Measurements from ENCODE around the gene ATP10B.

ATP10B gene

DNA sequence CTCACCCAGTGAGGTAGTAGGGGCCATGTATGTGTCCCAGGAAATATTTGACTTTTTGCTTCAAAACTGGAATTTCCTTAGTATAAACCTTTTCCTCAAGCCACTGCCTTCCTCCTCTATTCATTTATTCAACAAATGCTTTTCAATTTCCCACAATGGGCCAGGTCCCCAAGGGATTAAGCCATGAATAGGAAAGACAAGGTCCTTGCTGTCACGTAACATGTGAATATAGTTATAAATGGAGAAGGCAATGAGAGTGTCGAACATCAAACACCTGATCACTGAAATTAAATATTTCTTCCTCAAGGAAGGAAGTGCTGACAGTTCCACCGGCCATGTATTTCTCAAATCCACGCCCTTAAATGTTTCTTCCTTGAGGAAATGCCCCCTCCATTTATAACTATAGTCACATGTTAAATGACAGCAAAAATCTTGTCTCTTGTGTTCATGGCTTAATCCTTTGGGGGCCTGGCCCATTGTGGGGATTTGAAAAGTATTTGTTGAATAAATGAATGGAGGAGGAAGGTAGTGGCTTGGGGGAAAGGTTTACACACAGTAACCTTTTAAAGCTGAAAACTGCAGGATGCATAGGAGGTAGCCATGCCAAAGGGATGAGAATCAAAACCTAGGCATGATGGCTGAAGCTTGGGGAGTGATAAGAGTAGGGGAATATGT, 284.8 kb downstream of the ATP10B start:
- no peak for DNase-seq (ENCODE audit: extremely low read depth in 1 of 2, low read depth in 1 of 2)

DNA sequence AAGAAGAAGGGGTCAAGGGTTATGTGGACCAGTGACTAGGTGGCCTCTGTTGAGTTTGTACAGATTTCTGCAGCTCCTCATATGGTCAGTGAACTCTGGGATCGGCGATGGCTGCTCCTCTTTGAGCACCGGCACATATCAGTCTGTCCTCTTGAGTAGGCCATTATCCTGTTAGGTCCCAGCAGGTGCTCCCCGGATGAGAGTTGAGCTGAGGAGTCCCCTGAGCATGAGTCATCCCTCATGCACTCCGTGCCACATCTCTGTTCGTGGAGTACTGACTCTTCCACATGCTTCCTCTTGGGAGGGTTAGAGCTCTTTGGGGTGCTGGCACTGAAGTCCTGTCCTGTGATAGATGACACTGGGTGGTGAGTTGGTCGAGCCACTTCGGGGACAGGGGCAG, 286.6 kb downstream of the ATP10B start:
- no peak for DNase-seq (ENCODE audit: extremely low read depth in 1 of 2, low read depth in 1 of 2)

DNA sequence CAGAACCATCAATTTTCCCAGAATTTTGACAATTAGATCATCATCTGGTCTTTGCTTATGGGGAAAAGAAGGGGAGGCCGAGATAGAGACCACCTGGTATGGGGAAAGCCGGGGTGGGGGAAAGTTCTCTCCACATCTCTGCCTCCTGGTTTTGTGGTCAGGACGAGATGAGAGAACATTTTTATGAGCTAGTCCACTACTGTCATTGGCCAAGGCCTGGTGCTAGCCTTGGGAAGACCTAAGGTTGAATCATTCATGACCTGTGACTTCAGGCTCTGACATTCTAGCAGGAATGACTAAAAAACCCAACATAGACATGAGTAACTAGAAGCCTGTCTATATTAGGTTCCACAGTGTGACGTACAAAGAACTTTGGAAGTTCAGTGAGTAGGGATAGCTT, 295.2 kb downstream of the ATP10B start:
- DNase-seq (ENCODE audit: extremely low read depth in 1 of 2, low read depth in 1 of 2), result no peak

DNA sequence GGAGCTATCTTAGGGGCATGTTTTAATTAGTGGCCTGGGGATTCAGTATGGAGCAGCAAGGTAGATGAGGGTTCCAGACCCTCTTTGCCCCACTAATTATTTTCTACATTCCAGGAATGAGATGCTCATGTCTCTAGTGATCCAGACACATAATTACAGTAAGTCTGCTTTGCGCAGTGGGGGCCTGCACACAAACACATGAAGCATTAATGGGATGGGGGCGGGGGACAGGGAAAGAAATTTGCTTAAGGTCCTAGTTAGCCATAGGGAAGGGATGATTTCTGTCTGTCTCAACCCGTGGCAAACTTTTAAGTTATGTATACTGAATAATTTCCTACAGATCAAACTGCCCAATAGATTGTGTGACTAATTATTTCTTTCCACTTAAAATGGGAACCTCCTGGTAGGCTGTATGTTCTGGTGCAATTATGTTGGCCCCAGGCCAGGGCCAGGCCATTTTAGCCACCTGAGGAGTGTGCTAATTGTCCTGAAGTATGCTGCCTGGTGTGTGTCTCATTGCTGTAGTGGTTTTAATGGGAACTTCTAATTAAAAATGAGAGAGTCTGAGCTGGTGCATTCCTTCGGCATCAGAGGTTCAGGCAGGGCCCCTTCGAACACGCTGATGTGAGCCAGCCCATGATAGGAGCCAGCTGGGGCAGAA, 295.9 kb downstream of the ATP10B start:
- no peak for DNase-seq (ENCODE audit: extremely low read depth in 1 of 2, low read depth in 1 of 2)

DNA sequence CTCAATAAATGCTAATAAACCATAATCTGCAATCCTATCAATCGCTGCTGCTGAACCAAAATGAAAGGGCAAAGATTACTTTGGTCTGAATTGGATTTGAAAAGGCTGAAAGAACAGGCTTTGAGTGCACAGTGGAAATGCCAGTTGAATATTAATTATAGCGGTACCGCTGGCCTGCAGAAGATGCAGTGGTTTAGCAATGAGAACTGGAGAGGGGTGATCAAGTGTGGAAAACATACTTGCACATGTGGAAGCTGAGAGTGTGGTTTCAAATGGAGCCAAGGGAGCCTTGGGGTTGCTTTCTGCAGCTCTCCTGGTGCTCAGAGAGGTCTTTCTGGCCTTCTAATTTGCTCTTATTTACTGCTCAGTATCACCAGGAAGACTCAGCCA, 296.4 kb downstream of the ATP10B start:
- DNase-seq (ENCODE audit: extremely low read depth in 1 of 2, low read depth in 1 of 2), result no peak

DNA sequence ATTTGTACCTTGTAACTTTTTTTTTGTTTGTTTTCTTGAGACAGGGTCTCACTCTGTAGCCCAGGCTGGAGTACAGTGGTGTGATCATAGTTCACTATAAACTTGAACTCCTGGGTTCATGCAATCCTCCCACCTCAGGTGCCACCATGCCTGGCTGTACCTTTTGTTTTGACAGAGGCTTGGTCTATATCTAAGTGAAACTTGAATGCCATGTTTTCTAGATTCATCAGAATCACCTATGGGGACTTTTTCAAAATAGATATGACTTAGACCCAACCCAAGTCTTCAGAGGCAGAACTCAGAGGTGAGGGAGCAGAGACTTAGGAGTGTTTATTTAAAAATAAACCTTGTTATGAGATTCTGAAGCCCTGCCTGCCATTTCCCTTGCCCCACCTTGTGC, 301.9 kb downstream of the ATP10B start:
- DNase-seq (ENCODE audit: extremely low read depth in 1 of 2, low read depth in 1 of 2), result no peak

DNA sequence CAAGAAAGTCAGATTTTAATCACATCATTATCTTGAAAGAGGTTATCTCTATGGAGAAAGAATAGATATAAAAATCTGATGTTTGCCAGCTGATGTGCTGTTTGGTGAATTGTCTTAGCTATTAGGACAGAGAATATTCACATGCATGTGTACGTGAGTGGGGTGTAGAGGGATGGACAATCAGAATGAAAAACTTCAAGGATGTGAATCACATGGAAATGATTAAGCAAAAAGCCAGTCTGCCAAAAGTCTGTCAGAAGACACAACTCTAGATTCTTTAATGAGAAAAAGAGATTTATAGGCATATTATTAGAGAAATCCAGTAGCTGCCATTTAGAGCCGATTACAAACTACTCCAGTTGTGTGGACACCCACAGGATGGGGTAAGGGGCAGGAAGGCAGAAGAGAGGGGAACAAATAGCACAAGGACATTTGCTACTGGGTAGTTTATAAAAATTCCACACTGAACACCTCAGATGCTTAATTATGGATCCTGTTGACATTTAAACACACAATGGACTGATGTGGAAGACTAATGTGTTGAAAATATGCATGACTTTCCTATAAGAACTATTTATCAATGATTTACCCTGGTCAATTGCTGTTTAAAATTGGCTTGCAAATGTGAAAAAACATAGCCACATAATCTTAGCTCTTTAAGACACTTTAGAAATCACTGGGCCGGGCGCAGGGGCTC, 302.9 kb downstream of the ATP10B start:
- DNase-seq (ENCODE audit: extremely low read depth in 1 of 2, low read depth in 1 of 2), result no peak

DNA sequence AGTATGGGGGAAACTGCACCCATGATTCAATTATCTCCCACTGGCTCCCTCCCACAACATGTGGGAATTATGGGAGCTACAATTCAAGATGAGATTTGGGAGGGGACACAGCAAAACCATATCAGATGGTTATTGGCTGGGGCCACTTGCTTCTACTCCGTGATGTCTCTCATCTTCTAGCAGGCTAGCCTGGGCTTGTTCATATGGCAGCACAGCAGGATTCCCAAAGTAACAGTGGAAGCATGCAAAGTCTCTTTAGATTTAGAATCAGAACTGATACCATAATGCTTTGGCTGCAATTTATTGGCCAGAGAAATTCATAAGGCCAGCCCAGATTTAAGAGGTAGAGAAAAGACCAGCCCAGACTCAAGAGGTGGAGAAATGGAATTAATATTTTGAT, 304.1 kb downstream of the ATP10B start:
- no peak for DNase-seq (ENCODE audit: extremely low read depth in 1 of 2, low read depth in 1 of 2)

DNA sequence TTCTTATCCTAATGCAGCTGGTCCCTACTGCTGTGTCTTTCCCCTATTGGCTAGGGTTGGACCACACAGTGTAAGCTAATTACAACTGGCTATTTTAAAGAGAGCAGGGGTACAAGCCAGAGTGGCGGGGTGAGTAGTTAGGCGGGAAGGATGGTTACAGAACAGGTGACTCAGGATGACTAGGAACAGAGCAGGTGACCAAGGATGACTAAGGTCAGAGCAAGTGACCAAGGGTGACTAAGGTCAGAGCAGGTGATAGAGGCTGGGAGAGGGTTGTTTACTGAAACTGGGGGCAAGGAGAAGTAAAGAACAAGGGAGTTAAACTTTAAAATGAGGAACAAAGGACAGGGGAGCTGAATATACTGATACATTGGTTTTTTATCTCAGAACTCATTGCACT, 304.9 kb downstream of the ATP10B start:
- DNase-seq (ENCODE audit: extremely low read depth in 1 of 2, low read depth in 1 of 2), result no peak

DNA sequence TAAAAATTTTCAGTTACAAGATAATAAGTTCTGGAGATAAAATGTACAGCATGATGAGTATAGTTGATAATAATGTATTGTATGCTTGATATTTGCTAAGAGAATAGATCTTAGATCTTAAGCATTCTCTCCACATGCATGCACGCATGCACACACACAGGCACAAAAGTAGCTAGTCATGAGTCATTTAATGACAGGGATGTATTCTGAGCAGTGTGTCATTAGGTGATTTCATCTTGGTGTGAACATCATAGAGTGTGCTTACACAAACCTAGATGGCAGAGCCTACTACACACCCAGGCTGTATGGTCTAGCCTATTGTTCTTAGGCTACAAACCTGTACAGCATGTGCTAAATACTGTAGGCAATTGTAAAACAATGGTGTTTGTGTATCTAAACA, 306.2 kb downstream of the ATP10B start:
- no peak for DNase-seq (ENCODE audit: extremely low read depth in 1 of 2, low read depth in 1 of 2)

DNA sequence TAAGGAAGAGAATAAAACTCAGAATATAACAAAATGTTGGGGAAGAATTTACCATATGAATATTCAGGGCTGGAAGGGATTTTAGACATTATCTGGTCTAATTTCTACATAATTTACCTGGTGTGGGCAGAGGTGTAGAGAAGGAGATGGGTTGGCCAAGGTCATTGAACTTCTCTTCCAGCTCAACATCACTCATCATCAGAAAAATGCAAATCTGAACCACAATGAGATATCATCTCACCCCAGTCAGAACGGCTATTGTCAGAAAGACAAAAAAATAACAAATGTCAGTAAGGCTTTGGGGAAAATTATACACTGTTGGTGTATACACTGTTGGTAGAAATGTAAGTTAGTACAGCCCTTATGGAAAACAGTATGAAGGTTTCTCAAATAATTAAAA, 308.6 kb downstream of the ATP10B start:
- no peak for DNase-seq (ENCODE audit: extremely low read depth in 1 of 2, low read depth in 1 of 2)

DNA sequence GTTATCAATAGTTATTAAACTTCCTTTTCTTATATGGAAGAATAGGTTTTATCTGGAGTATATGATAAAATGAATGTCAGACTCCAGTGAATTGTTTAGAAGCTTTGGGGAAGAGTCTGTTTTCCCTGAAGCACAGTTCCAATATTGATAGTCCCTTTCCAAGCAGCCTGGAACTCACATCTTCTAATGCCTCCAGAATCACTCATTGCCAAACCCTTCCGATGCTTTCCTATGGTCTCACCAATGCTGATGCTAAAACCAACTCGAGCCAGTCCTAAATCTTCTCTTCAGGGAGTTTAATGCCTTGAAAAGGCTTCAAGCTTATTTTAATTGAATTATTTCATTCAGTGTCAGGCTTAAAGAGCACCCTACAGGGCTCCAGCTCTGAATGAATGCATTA, 309.2 kb downstream of the ATP10B start:
- DNase-seq (ENCODE audit: extremely low read depth in 1 of 2, low read depth in 1 of 2), result no peak

DNA sequence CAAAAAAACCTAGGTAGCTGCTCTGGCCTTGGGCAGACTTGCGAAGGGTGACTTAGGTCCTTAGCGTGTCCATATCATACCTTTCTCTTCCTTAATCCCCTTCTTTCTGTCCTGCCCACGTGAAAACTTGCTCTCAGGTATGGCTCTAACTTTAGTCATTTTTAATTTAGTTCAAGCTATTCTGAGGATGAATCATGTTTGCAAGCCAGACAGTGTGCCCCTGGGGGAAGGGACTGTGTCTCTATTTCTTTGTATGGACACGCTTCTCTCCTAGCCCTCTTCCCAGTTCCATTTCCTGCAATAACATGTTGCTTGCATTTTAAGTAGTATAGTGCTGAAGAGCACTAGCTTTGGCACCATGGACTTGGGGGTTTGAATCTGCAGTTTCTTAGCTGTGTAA, 309.7 kb downstream of the ATP10B start:
- DNase-seq (ENCODE audit: extremely low read depth in 1 of 2, low read depth in 1 of 2), result no peak

DNA sequence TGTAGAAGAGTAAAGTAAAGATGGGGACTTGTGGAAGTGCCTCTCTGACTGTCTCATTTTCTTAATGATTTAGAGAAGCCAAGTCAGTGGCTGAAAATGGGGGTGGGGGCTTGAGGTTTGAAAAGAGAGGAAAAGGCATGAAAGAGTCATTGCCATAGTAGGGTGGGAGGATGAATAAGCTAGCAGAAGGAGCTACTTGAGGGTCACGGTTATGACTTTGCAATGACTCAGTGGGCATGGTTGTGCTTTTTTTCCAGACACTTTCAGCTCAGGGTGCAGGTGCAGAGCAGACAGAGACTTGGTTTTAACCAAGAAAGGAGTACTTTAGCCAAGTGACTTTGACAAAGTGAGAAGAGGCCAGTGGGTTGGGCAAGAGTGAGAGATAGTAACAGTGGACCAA, 312.6 kb downstream of the ATP10B start:
- DNase-seq (ENCODE audit: extremely low read depth in 1 of 2, low read depth in 1 of 2), result no peak

DNA sequence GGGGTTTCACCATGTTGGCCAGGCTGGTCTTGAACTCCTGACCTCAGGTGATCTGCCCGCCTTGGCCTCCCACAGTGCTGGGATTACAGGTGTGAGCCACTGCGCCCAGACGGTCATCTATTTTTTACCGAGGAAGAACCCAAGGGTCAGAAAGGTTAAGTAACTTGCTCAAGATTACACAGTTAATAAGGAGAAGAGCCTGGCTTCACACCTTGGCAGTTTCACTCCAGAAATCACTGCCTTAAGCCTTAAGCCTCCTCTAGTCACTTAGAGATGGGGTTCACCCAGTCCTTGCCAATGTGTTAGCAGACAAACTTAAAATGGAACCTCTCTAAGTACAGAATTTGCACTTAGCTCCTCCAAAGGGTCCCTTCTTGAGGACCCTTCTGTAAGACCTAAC, 314.1 kb downstream of the ATP10B start:
- DNase-seq (ENCODE audit: extremely low read depth in 1 of 2, low read depth in 1 of 2), result no peak

DNA sequence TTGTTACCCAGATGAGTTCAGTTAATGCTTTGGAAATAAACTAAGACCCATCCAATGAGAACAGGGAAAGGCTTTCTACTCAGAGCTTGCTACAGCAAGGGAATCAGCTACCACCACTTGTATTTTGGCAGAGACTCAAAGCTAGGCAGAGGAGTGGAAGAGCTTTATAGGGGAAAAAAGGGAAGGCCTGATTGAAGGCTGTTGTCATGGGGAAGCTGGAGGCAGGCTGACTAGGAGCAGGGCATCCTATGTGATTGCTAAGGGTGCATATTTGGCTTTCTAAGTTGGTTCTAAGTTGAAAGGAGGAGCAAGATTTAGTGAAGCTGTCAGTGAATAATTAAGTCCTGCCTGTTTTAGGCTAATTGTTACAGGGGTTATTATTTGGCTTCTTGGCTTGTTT, 314.9 kb downstream of the ATP10B start:
- DNase-seq (ENCODE audit: extremely low read depth in 1 of 2, low read depth in 1 of 2), result no peak

DNA sequence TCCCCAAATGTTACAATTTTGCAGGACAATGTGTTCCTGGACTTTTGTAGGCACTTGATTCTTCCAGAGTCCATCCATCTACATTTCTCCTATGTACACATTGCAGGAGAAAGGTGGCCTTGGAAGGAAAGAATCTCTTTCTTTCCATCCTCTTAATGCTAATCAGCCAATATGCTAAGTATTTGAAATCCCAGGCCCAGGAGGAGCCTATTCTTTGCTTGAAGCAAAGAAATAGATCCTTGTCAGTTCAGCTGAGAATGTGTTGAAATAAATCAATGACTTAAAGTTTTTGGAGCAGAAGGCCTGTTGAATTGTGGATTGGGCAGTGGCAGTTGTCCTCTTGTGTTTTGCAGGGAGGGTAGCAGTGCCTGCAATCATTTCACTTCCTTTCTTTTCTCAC, 317.1 kb downstream of the ATP10B start:
- no peak for DNase-seq (ENCODE audit: extremely low read depth in 1 of 2, low read depth in 1 of 2)

DNA sequence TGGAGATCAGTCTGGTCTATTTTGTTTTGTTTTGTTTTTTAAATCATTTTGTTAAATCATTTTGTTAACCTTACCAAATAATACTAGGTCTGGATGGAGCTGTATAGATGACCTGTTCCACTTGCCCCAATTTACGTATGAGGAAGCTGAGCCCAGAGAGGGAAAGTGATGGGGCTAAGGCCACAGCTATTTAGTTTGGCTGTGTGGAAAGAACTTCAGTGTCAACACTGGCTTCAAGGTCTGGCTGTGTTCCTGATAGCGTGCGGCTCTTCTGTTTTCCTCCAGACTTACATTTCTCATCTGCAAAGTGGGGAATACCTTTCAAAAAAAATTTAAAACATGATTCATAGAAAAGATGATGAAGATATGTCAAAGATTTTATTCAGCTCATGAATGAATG, 317.9 kb downstream of the ATP10B start:
- DNase-seq (ENCODE audit: extremely low read depth in 1 of 2, low read depth in 1 of 2), result no peak

DNA sequence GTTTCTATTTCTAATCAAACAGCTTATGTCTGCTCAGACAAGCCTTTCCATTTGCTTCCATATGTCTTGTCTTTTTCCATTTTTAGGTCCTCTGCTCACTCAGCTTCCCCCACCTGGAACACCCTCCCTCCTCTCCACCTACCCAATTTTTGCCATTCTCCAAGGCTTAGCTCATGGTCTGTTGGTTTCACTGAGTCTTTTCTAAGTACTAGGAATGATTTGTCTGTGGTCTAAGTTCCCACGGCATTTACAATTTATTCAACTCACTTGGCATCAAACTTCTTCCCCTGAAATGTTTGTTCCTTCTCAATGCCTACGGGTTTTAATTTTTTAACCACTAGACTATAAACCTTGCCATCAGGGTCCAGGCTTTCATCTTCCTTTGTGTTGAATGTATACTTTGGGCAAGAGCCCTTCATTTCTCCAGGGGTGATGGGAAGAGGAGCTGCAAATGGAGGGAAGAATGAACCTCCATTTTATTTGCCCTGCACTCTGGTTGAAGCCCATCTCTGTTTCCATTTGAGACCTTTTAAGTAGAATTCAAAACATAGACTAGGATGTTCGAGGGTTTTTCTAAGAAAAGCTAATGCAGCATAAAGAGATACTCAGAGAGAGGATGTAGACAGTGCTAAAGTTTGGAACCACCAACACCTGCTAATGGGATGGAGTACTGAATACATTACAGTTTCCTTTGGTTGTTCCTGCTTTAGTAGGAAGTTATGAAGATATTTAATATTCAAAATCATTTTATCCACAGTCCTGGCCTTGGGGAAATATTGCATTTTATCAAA, 326.3 kb downstream of the ATP10B start:
- DNase-seq (ENCODE audit: extremely low read depth in 1 of 2, low read depth in 1 of 2), result no peak

DNA sequence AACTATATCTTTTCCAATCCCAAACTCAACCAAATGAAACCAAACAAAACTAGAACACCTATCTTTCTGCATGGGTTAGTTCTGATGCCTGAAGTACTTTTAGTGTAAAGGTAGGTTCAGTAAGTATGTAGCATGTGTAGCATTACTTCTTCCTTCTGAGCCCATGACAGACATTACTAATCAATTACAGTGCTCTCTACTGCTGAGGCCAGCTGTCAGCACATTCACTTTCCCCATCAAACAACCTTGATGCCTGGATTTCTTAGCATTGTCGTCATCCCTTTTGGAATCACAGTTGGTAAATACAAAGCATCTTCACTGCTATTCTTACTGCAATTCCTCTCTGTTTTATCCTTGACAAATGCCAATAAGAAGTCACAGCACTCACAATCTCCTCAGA, 327.2 kb downstream of the ATP10B start:
- DNase-seq (ENCODE audit: extremely low read depth in 1 of 2, low read depth in 1 of 2), result no peak

DNA sequence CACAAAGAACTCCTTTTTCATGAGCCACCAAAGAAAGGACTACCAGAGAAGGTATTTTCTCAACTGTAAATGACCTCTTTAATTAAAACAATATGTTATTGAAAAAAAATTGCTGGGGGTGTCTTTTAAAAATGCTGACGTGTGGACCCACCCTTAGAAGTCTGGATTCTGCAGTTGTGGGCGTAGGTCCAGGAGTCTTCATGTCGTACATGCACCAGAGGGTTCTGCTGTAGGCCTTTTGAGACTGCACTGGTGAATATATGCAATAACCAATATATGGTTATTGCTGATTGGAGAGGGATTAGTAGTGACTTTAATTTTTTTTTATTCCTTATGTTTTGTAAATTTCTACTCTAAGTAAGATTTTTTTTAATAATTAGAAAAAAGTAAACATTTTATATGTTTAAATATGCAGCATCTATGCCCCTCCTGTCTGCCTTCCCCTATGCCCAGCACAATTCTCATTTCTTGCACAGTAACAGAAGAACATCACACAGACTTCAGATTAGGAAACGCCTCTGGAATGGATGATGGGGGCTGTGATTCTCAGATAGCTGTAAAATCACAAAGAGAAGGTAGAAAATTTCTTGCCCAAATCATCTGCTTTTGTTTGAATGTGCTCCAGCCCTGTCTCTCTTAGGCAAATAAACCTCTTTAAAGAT, 328.4 kb downstream of the ATP10B start:
- no peak for DNase-seq (ENCODE audit: extremely low read depth in 1 of 2, low read depth in 1 of 2)
